ENCODE data around the gene DGCR2.
A peak's percentile ranks its signal among the peaks of the same experiment; 100 is the strongest.
"Not testable (repeated sequence)": the region's sequence is repeated elsewhere in the genome, so short reads cannot be mapped to it uniquely, and the experiment has no call there.

Gene DGCR2

DNA sequence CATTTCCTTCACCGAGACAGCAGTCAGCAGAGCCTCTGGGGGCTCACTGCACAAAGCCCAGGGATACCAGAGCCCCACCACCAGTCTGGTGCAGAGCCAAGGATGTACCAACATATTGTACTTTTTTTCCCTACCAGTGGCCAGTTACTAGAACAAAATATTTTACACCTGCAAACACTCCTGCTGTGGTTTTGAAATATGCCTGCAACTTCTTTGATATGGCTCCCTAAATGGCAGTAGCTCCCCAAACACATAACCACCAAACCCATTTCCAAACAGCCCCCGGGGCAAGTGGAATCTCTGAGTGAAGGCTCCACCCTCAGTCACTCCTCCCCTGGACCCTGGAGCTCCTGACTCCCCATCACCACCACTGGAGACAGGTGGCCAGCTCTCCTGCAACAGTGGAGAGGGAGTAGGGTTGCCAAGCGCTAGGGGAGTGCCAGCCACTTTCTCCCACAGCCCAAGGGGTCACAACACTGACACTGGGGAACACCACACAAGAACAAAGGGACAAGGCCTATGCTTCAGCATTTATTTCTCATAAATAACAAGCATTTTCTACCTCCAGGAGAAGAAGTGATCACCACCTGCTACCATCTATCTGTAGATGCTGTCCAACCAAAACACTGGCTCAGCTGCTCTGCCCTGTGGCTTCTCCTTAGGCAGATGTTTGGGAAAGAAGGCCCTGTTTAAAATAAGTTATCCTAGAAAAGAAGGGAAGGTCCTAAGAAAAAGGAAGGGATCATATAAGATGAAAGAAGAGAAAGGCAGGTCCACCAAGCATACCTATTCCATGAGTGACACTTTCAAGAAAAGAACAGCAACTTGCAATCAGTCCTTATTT, 15.1 kb downstream of the DGCR2 start:
- DNase-seq: no peak

DNA sequence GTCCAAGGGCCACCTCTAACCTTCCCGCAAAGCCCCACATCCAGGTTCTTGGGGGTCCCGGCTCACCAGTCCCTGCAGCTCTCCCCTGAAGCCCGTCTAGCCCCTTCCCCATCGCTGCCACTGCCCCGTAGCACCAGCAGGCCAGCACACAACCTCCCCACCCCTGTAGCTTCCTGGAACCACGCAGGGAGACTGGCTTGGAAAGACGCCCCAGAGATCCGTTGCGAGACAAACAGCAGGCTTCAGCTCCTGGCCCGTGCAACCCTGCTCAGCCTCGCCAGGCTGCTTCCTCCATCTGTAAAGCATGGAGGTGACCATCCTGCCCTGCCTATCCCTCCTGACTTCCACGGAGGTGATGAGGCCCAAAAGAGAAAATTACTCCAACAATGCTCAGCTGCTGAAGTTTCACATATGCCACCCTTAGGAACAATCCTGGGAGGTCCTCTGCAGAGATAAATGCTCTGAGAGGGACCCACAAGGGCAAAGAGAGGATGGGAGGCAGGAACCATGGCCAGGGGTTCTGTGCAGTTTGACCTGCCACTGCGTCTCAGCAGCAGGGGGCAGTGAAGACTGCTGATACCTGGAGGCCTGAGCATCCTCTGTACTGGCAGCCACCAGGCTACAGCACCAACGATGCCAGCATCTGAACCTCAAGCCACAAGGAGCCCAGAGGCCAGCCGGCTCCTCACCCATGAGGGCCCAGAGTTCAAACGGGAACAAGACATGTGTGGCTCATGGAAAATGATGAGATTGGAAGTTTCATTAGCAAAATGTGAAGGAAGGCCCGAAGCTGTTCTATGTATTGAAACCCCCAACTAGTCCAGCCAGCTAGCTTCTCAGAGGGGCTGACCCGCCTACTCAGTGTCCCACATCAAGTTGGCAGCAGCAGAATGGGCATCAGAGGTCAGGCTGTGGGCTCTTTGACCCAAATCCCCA, 16.1 kb downstream of the DGCR2 start:
- peak; percentile 44 for DNase-seq

DNA sequence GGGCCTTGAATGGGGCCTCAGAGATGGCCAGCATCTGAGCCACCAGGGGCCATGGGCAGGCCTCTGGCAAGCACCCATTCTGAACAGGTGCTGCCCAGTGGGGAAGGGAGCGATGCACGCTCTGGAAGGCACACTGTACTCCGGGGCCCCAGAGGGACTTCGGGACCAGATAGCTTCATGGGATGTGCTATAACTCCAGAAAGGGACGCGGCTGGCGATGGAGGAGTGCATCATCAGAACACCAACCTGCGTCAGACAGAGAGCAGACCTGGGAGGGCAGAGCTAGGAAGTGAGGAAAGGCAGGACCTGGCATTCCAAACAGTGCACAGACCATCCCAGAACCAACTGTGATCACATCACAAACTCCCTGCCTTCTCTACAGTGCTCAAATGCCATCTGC, 16.8 kb downstream of the DGCR2 start:
- no peak for DNase-seq

DNA sequence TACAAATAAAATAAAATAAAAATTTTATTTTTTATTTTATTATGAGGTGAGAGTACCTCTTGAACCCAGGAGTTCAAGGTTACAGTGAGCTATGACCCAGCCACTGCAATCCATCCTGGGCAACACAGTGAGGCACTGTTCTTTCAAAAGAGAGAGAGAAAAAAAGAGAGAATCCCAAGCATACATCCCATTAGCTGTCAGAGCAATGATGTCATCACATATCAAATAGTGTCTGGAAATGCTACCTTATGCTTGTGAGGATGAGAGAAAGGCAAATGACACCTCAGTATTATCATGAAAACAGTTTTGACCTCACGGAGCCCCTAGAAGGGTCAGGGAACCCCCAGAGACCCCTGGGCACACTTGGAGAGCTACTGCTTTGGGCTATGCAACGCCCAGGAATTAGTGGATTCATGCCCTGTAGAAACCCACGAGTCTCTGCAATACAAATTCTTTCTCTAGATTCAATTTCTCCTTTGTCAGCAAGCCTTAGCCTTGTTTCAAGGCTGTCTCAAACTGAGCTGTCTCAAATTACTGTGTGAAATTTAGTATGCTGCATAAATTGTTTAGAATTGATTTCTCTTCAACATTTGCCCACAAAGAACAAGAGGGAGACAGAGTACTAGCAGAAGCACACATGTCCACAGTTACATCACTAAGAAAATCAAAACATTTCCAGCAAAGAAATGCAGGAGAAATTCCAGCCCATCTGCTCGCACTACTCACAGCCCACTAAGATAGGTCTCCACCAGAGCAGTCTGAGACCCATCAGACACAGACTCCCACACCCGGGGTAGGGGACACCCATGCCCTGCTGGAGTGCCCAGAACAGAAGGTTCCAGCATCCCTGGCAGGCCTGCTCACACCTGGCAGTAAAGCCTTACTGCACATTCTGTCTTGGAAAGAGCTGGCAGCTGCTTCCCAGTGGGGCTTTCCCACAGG, 18.1 kb downstream of the DGCR2 start:
- DNase-seq: no peak

DNA sequence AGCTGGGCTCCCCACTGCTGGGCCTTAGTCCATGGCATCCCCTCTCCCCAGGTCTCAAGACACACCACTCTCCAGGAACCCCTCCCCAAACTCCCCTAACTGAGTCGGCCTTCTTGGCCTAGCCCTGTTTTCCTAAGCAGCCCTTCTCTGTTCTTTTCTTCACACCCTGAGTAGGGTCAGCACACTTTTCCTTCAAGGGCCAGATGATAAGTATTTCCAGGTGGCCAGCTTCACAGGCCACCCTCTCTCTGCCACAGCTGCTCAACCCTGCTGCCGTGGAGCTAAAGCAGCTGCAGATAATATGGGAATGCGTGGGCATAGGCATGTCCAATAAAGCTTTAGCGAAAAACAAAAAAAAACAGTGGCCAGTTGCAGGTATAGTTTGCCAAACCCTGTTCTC, 24.1 kb downstream of the DGCR2 start:
- no peak for DNase-seq

DNA sequence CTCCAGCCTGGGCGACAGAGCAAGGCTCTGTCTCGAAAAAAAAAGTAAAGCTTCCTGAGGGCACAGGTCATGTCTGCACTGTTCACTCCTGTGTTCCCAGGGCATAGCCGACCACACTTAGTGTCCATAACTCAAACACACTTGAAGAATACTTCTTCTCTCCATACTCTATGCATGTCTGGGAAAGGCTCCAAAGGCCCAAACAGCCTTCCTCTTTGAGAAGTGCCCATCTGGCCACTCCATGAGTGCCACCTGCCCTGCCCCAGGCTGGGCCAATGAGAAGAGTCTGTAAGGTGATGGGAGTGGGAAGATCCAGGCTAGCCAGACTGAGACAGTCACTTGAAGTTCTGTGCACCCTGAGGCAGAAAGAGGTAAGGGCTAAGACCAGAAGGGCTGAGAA, 24.7 kb downstream of the DGCR2 start:
- DNase-seq: no peak

DNA sequence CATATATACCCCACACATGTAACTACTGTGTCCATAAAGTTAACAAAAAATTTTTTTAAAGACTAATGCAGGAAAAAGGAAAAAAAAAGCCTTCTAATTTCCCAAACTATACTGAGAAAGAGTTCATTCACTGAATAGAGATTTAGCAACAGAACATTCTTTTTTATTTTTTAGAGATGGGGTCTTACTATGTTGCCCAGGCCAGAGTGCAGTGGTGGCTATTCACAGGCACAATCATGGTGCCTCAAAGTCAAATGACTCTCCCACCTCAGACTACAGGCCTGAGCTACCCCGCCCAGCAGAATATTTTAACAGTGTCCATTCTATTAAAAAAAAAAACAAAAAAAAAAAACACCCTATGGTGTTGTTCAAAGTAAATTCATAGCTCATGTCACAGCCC, 25.7 kb downstream of the DGCR2 start:
- no peak for DNase-seq

DNA sequence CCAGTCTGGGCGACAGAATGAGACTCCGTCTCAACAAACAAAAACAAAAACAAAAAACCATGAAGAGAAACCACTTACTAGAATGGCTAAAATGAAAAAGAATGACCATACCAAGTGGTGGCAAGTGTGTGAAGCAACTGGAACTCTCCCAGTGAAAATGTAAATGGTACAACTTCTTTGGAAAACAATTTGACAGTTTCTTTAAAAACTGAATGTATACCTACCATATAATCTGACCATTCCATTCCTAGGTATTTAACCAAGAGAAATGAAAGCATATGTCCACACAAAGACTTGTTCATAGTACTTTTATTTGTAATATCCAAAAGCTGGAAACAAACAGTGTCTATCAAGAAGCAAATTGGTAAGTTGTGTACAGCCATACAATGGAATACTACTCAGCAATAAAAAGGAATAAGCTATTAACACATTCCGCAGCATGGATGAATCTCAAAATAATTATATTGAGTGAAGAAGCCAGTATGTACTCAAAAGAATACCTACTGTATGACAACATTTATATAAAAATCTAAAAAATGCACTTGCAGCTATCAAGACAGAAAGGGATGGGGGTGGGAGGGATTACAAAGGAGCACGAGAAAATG, 27.7 kb downstream of the DGCR2 start:
- DNase-seq: no peak

DNA sequence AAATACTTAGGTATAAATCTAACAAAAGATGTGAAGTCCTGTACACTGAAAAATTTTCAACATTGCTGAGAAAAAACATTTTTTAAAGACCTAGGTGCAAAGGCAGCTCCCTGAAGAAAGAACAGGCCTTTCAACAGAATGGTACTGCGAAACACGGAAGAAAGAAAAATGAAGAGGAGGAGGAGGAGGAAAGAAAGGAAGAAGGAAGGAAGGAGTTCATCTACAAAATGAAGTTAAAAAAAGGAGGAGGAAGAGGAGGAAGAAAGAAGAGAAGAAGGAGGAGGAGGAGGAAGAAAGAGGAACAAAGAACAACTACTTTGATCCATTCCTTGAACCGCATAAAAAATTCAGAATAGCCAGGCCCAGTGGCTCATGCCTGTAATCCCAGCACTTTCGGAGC, 29.5 kb downstream of the DGCR2 start:
- DNase-seq: no peak

DNA sequence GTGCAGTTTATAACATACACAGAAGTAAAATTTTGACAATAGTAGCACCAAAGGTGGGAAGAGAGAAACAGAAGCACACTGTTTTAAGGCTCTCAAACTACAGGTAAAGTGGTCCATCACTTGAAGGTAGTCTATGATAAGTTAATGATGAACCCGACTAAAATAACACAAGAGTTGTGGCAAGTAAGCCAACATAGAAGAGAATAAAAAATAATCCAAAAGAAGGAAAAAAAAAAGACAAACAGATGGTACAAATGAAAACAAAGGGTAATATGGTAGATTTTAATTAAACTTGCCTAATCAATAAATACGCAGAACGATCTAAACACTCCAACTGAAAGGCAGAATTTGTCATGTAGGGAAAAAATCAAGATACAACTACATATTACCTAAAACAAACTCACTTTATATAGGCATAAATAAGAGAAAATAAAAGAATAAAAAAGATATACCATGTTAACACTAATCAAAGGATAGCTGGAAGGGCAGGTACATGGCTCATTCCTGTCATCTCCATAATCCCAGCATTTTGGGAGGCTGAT, 31.6 kb downstream of the DGCR2 start:
- no peak for DNase-seq

DNA sequence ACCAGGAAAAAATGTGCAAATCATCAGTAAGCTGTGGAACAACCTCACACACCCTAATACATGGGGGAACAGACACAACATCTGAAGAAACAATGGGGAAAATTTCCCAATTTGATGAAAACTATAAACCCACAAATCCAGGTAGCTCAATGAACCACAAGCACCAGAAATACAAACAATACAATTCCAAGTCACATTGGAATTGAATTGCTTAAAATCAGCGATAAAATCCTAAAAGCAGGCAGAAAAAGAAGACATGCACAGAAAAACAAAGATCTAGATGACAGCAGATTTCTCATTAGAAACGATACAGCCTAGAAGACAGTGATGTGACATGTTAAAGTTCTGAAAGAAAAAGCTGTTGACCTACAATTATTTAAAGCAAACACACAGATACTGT, 32.0 kb downstream of the DGCR2 start:
- DNase-seq: no peak

DNA sequence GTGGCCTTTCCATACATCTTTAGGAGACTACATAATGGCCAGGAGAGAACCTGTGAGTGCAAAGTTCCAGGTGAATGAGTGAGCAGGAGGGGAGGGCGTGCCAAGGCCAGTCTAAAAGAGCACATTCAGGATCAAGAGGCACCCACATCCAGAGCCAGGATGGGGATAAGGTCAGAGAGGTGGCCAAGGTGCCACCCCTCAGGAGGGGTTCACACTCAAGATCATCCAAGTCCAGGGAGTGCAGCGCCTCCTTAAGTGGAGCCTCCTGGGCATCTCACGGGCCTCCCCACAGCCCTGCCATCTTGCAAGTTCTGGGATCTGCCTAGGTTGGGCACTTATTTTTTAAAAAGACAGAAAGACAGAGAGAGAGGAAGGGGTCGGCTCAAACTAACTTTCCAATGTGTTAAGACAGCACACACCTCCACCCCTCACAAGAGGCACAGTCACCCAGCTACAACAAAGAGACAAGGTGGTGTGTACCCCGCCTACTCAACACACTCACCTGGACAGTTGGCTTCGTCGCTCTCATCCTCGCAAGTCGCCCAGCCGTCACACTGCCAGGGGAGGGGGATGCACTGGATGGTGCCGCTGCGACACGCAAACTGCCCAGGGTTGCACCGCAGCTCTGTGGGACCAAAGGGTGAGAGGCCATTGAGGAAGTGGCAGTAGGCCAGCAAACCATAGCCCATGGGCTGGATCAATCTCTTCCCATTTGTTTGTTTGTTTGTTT, 33.2 kb downstream of the DGCR2 start:
- DNase-seq: no peak

DNA sequence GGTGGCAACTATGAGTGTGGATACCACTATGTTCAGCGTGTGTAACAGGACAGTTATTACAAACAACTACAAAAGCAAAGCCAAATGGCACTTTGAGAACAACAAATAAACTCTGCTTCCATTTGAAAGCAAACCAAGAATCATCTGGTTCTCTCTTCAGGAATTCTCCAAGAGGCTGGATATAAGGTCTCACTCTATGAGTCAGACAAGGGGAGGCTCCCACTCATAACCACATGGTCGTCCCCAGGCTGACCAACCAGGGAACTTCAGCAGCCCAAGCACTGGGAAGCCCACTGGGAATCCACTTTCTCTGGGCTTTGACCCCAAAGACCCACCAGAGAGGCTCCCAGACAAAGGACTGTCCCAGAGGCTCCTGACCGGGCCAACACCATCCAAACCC, 35.3 kb downstream of the DGCR2 start:
- no peak for DNase-seq

DNA sequence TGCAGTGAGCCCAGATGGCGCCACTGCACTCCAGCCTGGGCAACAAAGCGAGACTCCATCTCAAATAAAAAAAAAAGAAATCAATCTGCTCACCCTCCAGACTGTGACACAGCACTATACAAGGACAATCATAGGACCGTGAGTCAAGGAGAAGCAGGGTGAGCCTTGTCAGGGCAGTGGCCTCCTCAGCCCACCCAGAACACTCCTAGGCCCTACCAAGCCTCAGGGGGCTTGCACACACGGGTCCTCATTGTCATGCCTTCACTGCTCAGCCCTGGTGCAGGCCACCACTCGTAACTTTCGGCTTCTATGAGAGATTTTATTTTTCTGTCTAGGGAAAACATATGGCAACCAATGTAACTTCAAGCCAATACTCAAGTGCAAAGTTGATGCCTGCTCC, 35.8 kb downstream of the DGCR2 start:
- DNase-seq: no peak

DNA sequence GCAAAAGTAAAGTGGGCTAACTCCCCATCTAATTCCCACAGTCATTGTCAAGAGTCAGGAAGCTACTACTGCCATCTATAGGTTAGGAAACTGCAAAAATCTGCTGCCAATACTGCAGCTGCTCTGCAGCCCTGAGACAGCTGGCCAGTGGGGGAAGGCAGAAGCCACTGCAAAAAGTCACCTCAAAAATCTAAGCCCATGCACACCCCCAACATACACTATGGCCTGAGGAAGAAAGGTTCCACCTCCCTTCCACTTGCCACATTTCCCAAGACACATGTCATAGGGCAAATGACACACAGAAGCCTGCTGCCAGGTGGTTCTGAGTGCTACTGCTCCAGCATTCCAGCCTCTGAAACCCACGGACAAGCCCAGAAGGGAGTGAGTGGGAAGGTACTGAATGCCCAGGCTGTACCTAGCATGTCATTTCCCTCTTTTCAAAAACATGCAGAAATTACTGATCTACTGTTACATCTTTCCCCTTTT, 36.9 kb downstream of the DGCR2 start:
- DNase-seq: no peak

DNA sequence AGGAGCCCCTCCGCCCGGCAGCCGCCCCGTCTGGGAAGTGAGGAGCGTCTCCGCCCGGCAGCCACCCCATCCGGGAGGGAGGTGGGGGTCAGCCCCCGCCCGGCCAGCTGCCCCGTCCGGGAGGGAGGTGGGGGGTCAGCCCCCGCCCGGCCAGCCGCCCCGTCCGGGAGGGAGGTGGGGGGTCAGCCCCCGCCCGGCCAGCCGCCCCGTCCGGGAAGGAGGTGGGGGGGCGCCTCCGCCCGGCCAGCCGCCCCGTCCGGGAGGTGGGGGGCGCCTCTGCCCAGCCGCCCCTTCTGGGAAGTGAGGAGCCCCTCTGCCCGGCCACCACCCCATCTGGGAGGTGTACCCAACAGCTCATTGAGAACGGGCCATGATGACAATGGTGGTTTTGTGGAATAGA, 37.6 kb downstream of the DGCR2 start:
- DNase-seq: not testable (repeated sequence)

DNA sequence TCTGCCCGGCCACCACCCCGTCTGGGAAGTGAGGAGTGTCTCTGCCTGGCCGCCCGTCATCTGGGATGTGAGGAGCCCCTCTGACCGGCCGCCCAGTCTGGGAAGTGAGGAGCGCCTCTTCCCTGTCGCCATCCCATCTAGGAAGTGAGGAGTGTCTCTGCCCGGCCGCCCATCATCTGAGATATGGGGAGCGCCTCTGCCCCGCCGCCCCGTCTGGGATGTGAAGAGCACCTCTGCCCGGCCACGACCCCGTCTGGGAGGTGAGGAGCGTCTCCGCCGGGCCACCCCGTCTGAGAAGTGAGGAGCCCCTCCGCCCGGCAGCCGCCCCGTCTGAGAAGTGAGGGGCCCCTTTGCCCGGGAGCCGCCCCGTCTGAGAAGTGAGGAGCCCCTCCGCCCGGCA, 38.1 kb downstream of the DGCR2 start:
- not testable (repeated sequence) for DNase-seq

DNA sequence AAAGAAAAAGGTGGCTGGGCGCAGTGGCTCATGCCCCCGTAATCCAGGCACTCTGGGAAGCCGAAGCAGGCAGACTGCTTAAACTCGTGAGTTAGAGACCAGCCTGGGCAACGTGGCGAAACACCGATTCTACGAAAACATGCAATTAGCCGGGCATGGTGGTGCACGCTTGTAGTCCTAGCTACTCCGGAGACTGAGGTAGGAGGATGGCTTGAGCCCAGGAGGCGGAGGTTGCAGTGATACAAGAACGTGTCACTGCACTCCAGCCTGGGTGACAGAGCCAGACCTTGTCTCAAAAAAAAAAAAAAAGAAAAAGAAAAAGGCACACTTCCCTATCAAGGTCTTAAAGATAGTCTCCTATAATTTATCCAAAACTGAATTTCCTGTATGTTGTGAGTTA, 39.4 kb downstream of the DGCR2 start:
- no peak for DNase-seq

DNA sequence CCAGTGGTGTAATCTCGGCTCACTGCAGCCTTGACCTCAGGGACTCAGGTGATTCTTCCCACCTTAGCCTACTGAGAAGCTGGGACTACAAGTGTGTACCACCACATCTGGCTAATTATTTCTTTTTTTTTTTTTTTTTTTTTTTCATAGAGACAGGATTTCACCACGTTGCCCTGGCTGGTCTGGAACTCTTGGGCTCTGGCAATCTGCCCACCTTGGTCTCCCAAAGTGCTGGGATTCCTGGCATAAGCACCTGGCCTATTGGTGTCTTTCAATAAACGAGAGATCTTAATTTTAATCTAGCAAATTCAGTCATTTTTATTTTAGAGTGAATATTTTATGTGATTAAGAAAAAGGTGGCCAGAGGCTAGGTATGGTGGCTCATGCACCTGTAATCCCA, 40.1 kb downstream of the DGCR2 start:
- no peak for DNase-seq

DNA sequence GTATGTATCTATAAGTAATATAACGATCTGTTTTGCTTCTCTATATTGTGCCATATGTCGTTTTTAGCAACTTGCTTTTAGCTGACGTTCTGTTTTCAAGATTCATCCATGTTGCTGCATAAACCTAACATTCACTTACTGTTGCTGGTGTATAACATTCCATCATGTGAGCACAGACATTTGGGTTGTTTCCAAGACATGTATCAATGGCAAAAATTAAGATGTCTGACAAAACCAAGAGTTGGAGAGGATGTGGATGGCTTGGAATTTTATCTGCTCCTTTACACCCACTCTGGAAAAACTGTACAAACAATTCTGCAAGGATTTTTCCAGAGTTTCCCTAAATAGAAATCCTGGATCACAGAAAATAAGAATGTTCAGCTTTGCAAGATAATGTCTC, 40.9 kb downstream of the DGCR2 start:
- DNase-seq: no peak

DNA sequence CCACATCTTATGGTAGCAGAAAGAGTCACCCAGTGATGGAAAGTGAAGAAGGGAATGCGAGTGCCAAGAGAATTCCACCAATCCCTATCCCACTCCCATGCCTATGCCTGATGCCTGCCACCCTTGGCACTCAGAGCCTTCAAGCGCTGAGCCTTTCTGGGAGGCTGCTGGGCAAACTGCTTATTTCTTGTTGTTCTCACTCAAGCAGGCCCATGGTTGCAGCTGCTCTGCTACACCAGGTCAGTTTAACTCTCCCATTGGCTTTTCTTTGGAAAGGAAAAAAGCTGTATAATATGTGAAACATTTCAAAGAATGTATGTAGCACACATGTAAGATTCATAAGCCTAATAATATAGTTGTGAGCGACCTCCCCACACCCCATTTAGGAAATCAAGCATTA, 41.4 kb downstream of the DGCR2 start:
- no peak for DNase-seq
